Cardiac ventricle fibroblast (primary cell): ENCODE measurements around the gene ZNF692. TPM values are rescaled to one million over a fixed set of nuclear protein-coding genes. Genes with fewer than 3 reads are reported as not detected.

Experiments
- total RNA-seq: library from RNA; depleted of rRNA; stranded (reverse); fragments of >200 nt; gene quantifications from 2 replicates; pipeline ENCODE4 v1.2.3, GENCODE V29; 2015

Gene ZNF692, protein sequence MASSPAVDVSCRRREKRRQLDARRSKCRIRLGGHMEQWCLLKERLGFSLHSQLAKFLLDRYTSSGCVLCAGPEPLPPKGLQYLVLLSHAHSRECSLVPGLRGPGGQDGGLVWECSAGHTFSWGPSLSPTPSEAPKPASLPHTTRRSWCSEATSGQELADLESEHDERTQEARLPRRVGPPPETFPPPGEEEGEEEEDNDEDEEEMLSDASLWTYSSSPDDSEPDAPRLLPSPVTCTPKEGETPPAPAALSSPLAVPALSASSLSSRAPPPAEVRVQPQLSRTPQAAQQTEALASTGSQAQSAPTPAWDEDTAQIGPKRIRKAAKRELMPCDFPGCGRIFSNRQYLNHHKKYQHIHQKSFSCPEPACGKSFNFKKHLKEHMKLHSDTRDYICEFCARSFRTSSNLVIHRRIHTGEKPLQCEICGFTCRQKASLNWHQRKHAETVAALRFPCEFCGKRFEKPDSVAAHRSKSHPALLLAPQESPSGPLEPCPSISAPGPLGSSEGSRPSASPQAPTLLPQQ
- 9.7 and 11.6 TPM in 2 replicates for total RNA-seq

DNA sequence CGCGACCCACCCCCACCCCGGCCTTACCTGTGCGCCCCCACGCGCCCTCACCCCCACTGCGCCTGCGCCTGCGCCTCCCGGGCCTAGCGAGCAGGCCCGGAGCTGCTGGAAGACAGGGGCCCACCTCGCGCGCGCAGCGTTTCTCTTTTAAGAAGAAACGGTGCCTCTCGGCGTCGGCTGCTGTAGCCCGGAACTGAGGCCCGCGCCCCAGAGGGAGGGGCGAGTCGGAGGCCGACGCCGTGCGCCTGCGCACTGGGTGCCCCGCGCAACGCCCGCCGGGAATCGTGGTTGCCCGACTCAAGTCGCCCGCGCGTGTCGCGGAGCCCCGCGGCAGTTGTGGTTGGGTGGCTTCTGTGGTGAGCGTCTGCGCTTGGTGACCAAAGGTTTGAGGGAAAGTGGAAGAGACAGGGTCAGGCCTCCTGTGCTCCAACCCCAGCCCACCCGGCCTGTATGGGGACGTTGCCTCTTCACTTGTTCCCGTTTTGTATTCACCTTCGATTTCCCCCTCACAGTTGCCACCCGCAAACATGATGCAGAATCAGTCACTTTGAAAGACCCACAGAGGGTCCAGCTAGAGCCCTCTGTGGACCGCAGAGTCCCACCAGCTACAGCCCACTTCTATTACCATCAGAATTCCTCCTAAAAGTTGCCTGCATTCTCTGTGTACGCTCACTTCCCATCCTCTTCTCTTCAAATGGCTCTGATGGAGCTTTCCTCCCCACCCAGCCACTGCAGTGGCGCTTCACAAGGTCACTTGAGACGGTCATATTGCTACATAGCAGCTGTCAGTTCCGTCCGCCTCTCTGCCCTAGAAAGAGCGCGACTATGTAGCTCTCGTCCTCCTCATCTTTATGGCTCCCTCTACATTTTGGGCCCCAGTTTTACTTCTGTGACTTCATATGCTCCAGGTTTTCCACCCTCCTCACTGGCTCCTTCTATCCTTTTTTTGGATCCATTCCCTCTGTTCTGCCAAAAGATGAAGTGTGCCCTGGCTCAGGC lies at the start of gene ZNF692:
ZNF692 (minus strand) TSS at position 195 of the 999 bp plus-strand sequence. CDS start 776 bp downstream, outside the sequence.

DNA sequence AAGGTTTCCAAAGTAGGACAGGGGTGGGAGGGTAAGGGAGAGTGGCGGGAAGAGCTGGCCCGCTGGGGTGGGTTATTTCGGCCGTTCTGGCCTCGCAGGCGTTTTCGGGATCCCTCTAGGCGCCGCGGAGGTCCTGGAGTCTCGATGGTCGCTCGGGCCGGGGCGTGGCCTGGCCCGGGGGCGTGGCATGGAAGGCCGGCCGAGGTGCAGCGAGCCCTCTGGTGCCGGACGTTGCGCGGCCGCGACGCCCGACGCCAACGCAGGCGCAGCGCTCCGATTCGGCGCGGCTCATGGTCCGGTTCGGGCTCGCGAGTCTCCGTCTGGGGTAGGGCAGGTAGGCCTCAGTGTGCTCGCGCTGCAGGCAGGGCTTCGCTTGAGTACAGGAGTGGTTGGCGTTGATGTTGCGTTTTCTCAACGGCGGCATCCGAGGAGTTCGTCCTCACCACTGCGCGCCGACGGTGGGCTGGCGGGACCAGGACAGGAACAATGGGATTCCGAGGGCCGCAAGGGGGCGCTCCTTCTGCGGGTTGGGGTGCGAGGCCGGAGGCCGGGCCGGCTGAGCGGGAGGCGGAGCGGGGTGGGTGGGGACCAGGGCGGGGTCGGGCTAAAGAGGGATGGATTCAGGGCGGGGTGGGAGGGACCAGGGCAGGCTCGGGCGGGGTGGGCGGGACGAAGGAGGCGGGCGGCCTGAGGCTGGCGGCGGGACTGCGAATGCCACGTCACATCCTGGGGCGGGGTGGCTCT lies 47.3 kb upstream of the ZNF692 start, which contains the start of gene PGBD2:
PGBD2 (plus strand) TSS at position 227 of the 744 bp plus-strand sequence. CDS start 7,628 bp downstream, outside the sequence.

DNA sequence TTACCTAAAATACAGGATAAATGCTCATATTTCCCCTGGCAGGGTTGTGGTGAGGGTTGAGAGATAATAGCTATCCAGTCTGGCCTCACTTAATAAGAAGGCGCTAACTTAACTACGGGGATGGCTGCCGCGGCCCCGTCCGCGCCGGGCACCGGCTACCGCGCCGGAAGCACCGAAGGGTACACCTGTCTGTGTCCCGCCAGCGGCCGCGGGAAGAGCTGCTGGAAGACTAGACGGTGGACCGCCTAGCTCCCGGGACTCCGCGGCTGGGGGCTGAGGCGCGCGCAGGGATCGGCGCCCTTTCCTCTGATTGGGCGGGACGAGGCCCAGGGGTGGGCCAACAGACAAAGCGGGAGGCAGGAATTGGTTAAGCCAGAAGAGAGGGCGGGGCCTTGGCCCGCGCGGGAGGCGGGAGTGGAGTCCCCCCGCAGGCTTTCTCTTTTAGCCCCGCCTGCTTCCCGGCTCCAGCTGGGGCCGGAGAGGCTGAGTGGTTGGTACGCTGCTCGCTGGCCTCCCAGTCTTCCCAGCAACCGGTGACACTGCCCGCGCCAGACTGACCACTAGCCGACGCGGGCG lies 21.0 kb downstream of the ZNF692 start, which contains the start of gene ZNF672:
ZNF672 (plus strand) TSS at position 444 of the 576 bp plus-strand sequence. CDS start 9,051 bp downstream, outside the sequence.

DNA sequence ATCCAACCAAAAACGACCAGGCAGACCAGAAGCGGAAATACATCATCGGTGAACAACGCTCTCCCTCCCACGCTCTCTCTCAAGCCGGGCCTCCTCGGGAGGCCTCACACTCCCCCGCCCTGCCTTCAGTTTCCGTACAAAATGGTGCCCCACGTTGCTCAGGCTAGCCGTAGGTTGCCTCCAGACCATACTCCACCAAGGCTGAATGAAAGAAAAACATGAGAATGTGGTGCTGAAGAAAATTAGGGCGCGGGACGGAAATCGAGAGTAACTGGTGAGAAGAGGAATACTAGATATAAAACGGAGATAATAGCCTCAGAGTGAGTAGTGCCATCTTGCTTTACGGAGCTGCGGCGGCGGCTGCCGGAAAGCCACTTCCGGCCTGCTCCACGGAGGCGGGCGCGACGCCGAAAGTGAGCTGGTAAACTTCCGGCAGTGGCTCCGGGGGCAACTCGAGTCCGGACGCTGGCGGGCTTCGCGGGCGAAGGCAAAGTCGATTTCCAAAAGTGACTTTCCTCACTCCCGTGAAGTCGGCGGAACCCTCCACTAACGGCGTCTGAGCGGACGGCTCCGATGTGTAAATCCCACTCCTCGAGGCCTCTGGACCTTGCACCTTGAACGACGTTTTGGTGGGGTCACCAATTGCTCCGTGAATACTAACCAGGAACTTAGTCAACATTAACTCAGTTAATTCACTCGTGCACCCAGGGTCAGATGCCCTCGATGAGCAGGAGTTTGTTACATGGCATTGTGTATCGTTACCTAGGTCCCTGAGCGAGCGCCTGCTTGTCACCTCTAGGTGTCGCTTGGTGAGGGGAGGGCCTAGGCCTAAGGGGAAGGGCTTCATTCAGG lies 32.8 kb downstream of the ZNF692 start, which contains the start of gene SH3BP5L:
SH3BP5L (minus strand) TSS at position 7 of the 852 bp plus-strand sequence. CDS start 980 bp downstream, outside the sequence.

Other genes starting within 250 kb of the ZNF692 start
- gene OR2T11, start 224.0 kb downstream of the ZNF692 start, total RNA-seq: not detected in 2 replicates
- gene OR2T35, start 213.8 kb downstream of the ZNF692 start, total RNA-seq: not detected in 2 replicates
- not detected in 2 replicates for gene OR2T27, start 203.6 kb downstream of the ZNF692 start, total RNA-seq
- not detected in 2 replicates for gene OR14I1, start 156.3 kb downstream of the ZNF692 start, total RNA-seq
- gene LYPD8, start 103.3 kb downstream of the ZNF692 start, total RNA-seq: not detected in 2 replicates
- gene SH3BP5L, start 33.2 kb downstream of the ZNF692 start, total RNA-seq: 18.0 and 21.7 TPM in 2 replicates
- gene ZNF672, start 20.9 kb downstream of the ZNF692 start, total RNA-seq: 13.9 and 14.9 TPM in 2 replicates
- 3.1 and 3.3 TPM in 2 replicates for gene PGBD2, start 47.1 kb upstream of the ZNF692 start, total RNA-seq